PC-9 (cell line): ENCODE data around the gene QSER1. TPM values are rescaled to one million over a fixed set of nuclear protein-coding genes. Genes with fewer than 3 reads are reported as not detected.
"Not testable (repeated sequence)": the region's sequence is repeated elsewhere in the genome, so short reads cannot be mapped to it uniquely, and the experiment has no call there.

Experiments used
- BruUV-seq: library from RNA; stranded (reverse); fragments of 400-500 nt; replicated peaks from 2 replicates; lab custom pipeline; 2021; lab: Mats Ljungman, UMichigan
- CTCF ChIA-PET: fragments of 300-600 bp; sonication (Branson Sonifier 250); formaldehyde crosslinking; loops from one replicate; lab custom pipeline; 2022; ENCODE audit warnings: antibody characterized with exemption; lab: Charles Lee
- POLR2A ChIA-PET: fragments of 300-600 bp; sonication (Branson Sonifier 250); formaldehyde crosslinking; loops from one replicate; lab custom pipeline; 2022; ENCODE audit warnings: antibody characterized with exemption; ENCODE audit not compliant: unreplicated experiment; lab: Charles Lee
- DNase-seq, 2 experiments: peaks; one replicate each; pipeline versions ENCODE4 v3.0.0 to v3.0.0-alpha.2; 2015 to 2022; ENCODE audit warnings: mixed read lengths in 1 of 2
- H2AFZ ChIP-seq: fragments of 200-600 bp; sonication (generic); 2 replicates; pipeline ENCODE4 v1.8.1; 2017; ENCODE audit warnings: antibody characterized with exemption
- H3F3A ChIP-seq: fragments of 200-600 bp; sonication (generic); 2 replicates; pipeline ENCODE4 v1.8.1; 2017; ENCODE audit warnings: antibody characterized with exemption, mild to moderate bottlenecking, low read depth; ENCODE audit not compliant: insufficient read depth
- H3K27ac ChIP-seq: fragments of 200-600 bp; sonication (generic); 2 replicates; pipeline ENCODE4 v1.6.1; 2016; ENCODE audit warnings: mixed run types
- H3K27me3 ChIP-seq: fragments of 200-600 bp; sonication (generic); 2 replicates; pipeline ENCODE4 v1.6.1; 2016; ENCODE audit warnings: low read depth, mixed run types; ENCODE audit not compliant: insufficient read depth
- H3K36me3 ChIP-seq: fragments of 200-600 bp; sonication (generic); 2 replicates; pipeline ENCODE4 v1.6.1; 2016; ENCODE audit warnings: low read depth, mixed run types
- H3K4me1 ChIP-seq: fragments of 200-600 bp; sonication (generic); replicated peaks from 2 replicates; pipeline ENCODE4 v1.6.1; 2016; ENCODE audit warnings: mixed run types; ENCODE audit not compliant: insufficient read depth
- H3K4me2 ChIP-seq: fragments of 200-600 bp; sonication (generic); 2 replicates; pipeline ENCODE4 v1.6.1; 2017; ENCODE audit warnings: mixed run types
- H3K4me3 ChIP-seq: fragments of 200-600 bp; sonication (generic); 2 replicates; pipeline ENCODE4 v1.6.1; 2016; ENCODE audit warnings: mixed run types
- H3K79me2 ChIP-seq: fragments of 200-600 bp; sonication (generic); 2 replicates; pipeline ENCODE4 v1.6.1; 2017; ENCODE audit warnings: low read depth, mixed run types
- H3K9me2 ChIP-seq: fragments of 200-600 bp; sonication (generic); 2 replicates; pipeline ENCODE4 v1.8.1; 2017; ENCODE audit warnings: mild to moderate bottlenecking; ENCODE audit not compliant: insufficient read depth
- H3K9me3 ChIP-seq: fragments of 200-600 bp; sonication (generic); 2 replicates; pipeline ENCODE4 v1.8.1; 2016; ENCODE audit warnings: low read depth; ENCODE audit not compliant: insufficient read depth
- H4K20me1 ChIP-seq: fragments of 200-600 bp; sonication (generic); 2 replicates; pipeline ENCODE4 v1.8.1; 2017; ENCODE audit not compliant: insufficient read depth
- EZH2 ChIP-seq: fragments of 200-600 bp; sonication (generic); IDR thresholded peaks from 2 replicates; pipeline ENCODE4 v1.8.0; 2017; ENCODE audit warnings: antibody characterized with exemption, low read depth
- intact Hi-C: fragments of 100-400 bp; cut with micrococcal nuclease; formaldehyde crosslinking; loops from one replicate; pipeline ENCODE4 v1.10.0; 2022; ENCODE audit not compliant: unreplicated experiment
- total RNA-seq: library from RNA; stranded (reverse); gene quantifications from 2 replicates; pipeline ENCODE4 v1.2.3, GENCODE V29; 2021
- TF ChIP-seq, protein P1 (sequence below): fragments of 200-600 bp; sonication (generic); conservative IDR thresholded peaks from 2 replicates; pipeline ENCODE4 v1.6.1; 2017; ENCODE audit warnings: mixed run types, antibody characterized with exemption, mild to moderate bottlenecking, moderate library complexity

Gene QSER1
- total RNA-seq, 1 experiment from 2014 or later, result 60.2 TPM

DNA sequence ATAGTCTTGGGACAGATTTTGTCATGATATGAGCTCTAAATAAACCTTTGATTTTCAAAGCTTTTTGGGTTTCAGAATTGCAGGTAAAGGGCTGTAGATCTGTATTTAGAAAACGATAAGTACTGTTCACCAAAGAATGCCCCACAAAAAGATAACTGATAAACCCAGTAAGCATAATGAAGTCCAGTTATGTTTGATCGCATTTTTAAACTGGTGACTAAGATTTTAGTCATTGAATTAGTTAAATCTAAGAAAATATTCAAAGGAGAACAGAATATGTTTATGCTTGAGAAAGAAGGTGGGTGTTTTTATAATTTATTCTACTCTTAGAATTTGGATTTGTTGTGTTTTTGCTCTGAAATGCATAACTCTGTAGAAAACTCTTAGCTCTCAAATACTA lies 134.6 kb downstream of the QSER1 start:
- Histone ChIP-seq H3F3A (no peaks in the 10 kb centered on the region), H4K20me1 (no peaks in the 10 kb centered on the region), H3K27ac (no peak overlapping the region), H3K4me2 (no peak overlapping the region), H2AFZ (no peak overlapping the region), H3K36me3 (no peaks in the 10 kb centered on the region), H3K9me2 (no peaks in the 10 kb centered on the region), H3K9me3 (no peaks in the 10 kb centered on the region), H3K4me3 (no peak overlapping the region), H3K79me2 (no peaks in the 10 kb centered on the region), H3K4me1 (no peaks in the 10 kb centered on the region), H3K27me3 (no peaks in the 10 kb centered on the region)
- ChIA-PET CTCF (no interaction called here), POLR2A (interaction anchor here (0.7 kb wide), 1 partner anchor 239 kb away, joined by 3 read pairs; no protein-coding TSS in a partner anchor)
- intact Hi-C loops, result no loop called here
- no TSS peak for BruUV-seq
- TF ChIP-seq, protein P1, sequence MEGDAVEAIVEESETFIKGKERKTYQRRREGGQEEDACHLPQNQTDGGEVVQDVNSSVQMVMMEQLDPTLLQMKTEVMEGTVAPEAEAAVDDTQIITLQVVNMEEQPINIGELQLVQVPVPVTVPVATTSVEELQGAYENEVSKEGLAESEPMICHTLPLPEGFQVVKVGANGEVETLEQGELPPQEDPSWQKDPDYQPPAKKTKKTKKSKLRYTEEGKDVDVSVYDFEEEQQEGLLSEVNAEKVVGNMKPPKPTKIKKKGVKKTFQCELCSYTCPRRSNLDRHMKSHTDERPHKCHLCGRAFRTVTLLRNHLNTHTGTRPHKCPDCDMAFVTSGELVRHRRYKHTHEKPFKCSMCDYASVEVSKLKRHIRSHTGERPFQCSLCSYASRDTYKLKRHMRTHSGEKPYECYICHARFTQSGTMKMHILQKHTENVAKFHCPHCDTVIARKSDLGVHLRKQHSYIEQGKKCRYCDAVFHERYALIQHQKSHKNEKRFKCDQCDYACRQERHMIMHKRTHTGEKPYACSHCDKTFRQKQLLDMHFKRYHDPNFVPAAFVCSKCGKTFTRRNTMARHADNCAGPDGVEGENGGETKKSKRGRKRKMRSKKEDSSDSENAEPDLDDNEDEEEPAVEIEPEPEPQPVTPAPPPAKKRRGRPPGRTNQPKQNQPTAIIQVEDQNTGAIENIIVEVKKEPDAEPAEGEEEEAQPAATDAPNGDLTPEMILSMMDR, result no peak
- TF ChIP-seq EZH2, result no peak
- no peak for DNase-seq

DNA sequence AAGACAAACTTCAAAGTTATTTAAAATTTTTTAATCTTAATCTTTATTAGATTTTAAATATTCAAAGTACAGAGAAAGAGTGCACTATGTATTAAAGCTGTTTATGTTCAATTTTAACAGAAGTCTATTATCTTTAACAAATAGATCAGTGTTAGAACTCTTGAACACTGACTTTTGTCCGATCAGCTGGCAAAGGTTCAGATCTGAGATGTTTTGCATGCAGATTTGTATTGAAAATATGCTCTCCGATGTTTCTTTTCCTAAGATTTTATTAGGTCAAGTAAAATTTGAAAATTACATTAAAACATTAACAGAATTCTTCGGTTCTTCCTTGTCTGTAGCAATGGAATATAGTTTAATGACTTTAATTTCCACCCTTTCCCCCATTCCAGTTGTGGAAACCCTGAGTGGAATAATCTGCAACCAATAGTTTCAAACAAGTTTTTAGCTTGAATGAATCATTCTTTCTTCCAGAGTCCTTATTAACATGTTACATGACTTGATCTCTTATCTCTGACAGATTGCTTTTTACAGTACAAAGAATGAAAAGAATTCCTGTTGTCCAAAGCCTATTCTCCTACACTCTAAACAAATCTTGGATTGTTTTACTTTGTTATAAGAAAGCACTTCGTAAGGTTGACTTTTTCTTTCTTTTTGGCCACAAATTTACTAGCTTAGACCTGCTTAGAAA lies 135.4 kb downstream of the QSER1 start:
- Histone ChIP-seq H3K27ac (no peak overlapping the region), H3K9me2 (no peaks in the 10 kb centered on the region), H3K9me3 (no peaks in the 10 kb centered on the region), H3K4me2 (no peak overlapping the region), H3K79me2 (no peaks in the 10 kb centered on the region), H4K20me1 (0 out of 2 replicates have a peak, but pooled peaks cover 3% of the 10 kb centered on the region), H3K4me1 (no peaks in the 10 kb centered on the region), H3K4me3 (no peak overlapping the region), H3K36me3 (no peaks in the 10 kb centered on the region), H3F3A (no peaks in the 10 kb centered on the region), H3K27me3 (no peaks in the 10 kb centered on the region), H2AFZ (no peak overlapping the region)
- DNase-seq, result no peak
- TF ChIP-seq, protein P1, result no peak
- TF ChIP-seq EZH2, result no peak
- CTCF ChIA-PET, result no interaction called here
- intact Hi-C loops, result no loop called here
- POLR2A ChIA-PET, result interaction anchor here (0.7 kb wide), 1 partner anchor 238 kb away, joined by 3 read pairs; no protein-coding TSS in a partner anchor
- no TSS peak for BruUV-seq

DNA sequence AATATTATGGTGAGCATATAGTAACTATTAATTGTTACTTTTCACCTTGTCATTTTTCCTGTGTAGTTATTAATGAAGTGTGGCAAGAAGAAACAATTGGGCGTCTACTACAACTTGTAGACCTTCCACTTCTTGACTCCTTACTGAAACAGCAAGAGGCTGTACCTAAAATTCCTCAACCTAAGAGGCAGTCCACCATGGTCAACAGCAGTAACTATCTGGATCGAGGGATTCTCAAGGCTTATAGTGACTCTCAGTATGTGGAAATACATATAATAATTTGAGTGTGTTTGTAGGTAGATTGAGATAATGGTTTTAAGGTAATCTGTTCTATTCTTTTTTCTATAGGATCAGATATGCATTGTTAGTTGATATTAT lies 135.9 kb downstream of the QSER1 start:
- no peak for DNase-seq
- ChIA-PET POLR2A (no interaction called here), CTCF (no interaction called here)
- Histone ChIP-seq H3K4me2 (no peak overlapping the region), H3K27ac (no peak overlapping the region), H3K4me3 (no peak overlapping the region), H3F3A (no peaks in the 10 kb centered on the region), H3K27me3 (no peaks in the 10 kb centered on the region), H3K36me3 (no peaks in the 10 kb centered on the region), H3K9me3 (no peaks in the 10 kb centered on the region), H3K79me2 (no peaks in the 10 kb centered on the region), H3K9me2 (no peaks in the 10 kb centered on the region), H4K20me1 (0 out of 2 replicates have a peak, but pooled peaks cover 3% of the 10 kb centered on the region), H2AFZ (no peak overlapping the region), H3K4me1 (no peaks in the 10 kb centered on the region)
- no TSS peak for BruUV-seq
- intact Hi-C loops, result no loop called here
- TF ChIP-seq EZH2, result no peak
- TF ChIP-seq, protein P1, result no peak

GRCh38 chr11:33029218-33029617 lies 136.6 kb downstream of the QSER1 start:
- H3K9me3 ChIP-seq, H3K27ac ChIP-seq, intact Hi-C loops, H3F3A ChIP-seq, H3K4me3 ChIP-seq, H3K9me2 ChIP-seq, H3K4me2 ChIP-seq, DNase-seq, H3K79me2 ChIP-seq, H3K4me1 ChIP-seq, H3K27me3 ChIP-seq, BruUV-seq, H4K20me1 ChIP-seq, H2AFZ ChIP-seq, H3K36me3 ChIP-seq: not testable (repeated sequence)
- ChIA-PET CTCF (interaction anchor here (0.7 kb wide), 1 partner anchor 38 kb away, joined by 3 read pairs; no protein-coding TSS in a partner anchor), POLR2A (interaction anchor here (1.2 kb wide), 1 partner anchor 11 kb away, joined by 4 read pairs; no protein-coding TSS in a partner anchor)
